ENCODE measurements around the gene PRDM16.

The PRDM16 gene

DNA sequence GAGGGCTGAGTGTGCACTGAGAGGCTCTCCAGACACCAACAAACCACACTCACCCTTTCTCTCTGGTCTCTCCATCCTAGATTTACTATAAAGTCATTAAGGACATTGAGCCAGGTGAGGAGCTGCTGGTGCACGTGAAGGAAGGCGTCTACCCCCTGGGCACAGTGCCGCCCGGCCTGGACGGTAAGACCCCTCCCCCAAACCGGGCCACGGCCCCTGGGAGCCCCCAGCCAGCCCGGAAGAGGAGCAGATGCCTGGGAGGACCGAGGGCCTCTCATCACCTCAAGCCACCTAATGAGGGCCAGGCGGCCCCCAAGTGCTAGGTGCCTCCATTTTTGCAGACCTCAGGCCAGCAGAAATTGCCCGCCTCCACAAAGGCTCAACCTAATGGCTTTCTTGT, 327.4 kb downstream of the PRDM16 start:
- no peak for DNase-seq (ENCODE audit: low read depth)

DNA sequence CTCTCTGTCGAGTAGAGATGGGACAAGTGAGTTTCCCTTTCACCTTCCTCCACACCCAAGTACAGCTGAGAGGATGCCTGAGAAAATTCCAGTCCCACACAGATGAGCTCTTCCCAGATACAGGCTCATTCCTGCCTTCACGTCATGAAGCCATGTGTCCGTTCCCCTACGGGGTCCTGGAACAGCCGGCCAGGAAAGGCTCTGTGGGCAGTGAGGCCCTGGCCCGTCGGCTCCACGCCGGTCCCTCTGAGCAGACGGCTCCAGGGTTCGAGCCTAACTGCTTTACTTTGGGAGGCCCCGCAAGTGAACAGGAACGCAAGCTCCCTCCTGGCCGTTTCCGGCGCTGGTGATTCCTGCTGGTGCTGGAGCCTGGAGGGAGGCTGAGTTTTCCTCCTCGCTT, 328.3 kb downstream of the PRDM16 start:
- DNase-seq (ENCODE audit: low read depth): no peak

DNA sequence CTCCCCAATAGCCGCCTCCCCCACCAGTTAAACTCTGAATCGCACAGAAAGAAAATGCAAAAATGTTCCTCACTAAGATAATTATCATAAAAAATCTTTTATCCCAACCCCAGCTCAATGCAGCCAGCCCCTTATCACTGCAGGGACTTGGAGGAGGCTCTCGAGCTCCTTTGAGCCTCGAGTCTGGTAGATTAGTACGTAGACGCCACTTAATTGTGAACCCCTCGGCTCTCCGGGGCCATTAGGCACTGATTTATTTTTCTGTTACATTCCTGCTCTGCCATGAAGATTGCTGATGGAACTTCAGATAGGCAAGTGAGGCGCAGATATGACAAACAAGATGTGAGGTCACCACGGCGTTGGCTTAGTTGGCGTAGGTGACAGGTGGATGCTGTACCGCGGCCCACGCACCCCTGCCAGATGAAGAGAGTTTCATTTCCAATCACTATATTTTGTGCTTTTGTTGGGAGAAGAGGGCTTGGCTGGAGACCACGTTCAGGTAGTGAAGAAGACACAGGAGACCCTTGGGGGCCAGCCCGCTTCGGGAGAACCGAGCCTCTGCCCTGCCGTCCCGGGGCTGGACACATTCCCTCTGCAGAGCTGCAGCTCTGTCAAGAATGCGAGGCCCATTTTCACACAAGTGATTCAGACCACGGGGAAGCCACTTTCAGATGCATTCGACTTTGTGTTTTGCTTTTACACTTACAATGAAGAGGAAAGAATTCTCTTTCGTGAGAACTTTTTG, 329.6 kb downstream of the PRDM16 start:
- no peak for DNase-seq (ENCODE audit: low read depth)

DNA sequence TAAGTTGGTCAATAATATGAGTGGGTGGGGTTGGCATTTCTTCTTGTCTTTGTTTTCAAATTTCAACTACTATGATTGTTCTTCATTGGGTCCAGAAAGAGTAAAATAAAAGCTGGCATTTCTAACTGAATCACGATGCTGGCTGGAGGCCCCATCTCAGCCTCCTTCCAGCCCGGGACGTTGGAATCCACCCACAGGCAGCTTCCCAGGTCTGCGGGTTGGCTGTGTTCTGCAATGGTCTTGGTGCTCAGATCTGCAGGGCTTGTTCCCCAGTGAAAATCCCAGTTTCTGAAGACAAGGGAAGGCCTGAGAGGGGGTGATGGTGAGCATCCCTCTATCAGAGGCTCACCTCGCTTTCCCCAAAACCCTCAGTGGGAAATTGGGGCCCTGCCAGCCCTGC, 330.7 kb downstream of the PRDM16 start:
- DNase-seq (ENCODE audit: low read depth): no peak

DNA sequence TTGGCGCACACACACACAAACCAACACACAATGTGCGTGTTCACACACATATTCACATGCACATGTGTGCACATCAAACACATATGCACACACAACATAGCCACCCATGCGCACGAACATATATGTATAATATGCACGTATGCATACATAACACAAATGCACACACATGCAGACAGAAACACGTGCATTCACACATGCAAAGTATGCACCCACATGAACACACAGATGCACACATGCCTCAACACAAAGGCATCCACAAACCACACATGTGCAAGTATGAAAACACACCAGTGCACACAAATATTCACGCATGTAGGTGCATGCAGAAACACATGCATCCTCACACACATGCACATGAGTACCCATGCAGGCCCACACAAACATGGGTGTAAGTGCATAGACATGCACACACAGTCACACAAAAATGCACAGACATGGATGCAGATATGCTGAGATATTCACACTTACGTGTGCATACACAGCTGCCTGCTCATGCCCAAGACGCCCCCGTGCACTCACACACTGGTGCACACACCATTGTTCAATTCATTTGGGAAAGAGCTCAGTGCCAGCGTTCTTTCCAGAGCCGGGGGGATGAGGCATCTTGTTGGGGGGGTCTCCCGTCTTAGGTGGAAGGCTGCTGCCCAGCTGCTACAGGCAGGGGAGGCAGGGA, 332.7 kb downstream of the PRDM16 start:
- no peak for DNase-seq (ENCODE audit: low read depth)

DNA sequence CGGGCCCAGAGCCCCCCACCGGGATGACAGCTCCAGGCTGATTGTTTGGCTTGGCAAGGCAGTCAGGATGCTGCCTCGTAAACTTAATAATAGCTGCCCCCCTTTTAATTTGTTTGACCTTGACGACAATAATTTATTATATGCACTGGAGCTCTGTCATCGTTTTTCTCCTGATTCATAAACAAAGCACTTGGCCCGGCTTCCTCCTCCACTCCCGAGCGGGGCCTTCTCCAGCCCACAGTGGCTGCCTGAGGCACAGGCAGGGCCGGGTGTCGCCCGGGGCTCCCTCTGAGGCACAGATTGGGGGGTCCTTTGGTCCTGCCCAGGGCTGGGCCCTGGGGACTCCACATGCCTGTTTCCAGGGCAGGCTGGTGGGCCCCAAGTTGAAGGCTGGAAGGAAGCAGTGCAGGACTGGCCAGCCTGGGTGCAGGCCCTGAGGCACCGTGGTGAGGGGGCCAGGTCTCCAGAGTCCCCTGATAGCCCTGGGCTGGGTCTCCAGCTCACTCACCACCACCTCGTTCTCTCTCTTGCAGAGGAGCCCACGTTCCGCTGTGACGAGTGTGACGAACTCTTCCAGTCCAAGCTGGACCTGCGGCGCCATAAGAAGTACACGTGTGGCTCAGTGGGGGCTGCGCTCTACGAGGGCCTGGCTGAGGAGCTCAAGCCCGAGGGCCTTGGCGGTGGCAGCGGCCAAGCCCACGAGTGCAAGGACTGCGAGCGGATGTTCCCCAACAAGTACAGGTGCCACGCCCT, 333.4 kb downstream of the PRDM16 start:
- DNase-seq (ENCODE audit: low read depth): no peak

DNA sequence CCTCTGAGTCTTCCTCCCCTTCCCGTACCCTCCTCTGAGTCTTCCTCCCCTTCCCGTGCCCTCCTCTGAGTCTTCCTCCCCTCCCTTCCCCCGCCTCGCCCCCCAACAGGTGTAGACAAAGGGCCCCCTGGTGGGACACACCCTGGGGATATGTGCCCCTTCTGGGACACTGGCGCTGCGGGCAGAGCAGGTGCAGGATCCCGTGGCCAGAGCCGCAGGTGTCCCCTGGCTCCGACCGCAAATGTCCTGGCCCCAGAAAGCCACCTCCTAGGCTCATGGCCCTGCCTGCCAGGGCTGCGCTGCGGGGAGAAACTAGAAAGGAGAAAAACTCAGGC, 334.0 kb downstream of the PRDM16 start:
- DNase-seq (ENCODE audit: low read depth): no peak

DNA sequence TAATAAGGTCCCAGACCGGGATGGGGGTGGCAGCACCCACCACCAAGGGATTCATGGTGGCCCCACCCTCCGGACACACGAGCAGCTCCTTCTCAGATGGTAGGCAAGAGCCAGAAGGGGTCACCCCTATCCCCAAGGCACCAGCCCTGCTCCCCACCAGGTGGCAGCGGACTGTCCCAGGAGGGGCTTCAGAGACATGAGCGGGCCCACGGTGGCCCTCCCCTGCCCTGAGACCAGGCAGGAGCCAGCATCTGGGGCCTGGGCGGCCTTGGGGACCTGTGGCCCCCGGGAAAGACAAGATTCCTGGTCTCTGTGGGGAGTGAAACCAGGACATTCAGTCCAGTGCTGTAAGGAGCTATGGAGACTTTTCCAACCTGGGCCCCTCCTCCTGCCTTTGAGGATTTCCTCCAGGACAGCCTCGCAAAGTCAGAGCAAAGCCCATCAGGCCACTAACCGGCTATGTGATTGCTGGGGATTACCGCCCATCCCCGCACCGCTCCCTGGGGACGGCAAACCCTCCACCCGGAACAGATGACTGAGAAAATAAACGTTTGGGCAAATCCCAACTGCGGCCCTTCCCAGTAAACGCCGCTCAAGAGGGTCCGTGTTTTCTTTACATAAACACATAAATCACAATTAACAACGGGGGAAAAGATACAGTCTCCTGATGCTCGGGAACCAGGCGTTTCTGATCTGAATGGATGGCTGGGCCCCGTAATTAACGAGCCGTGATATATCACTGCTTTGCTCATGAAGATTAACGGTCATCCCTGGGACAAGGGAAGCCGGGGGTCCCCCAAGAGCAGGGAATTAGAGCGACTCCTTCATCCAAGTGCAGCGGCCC, 334.6 kb downstream of the PRDM16 start:
- DNase-seq (ENCODE audit: low read depth): no peak

DNA sequence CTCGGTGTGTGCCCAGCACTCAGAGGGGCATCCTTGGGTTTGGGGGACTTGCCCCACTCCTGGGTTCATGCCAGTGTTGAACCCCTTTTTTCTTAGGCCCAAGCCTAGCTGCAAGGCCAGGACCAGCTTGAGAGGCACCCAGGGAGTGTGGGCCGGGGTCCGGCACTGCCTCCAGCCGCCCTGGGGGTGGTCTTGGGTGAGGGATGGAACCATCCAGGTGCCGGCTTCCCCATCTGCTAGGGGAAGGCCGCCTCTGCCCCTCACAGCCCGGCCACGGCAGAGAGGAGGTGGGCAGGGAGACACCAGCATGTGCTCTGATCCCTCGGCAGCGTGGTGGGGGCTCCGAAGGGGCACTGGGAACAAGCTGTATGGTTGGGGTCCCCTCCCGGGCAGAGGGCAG, 335.3 kb downstream of the PRDM16 start:
- DNase-seq (ENCODE audit: low read depth): no peak

DNA sequence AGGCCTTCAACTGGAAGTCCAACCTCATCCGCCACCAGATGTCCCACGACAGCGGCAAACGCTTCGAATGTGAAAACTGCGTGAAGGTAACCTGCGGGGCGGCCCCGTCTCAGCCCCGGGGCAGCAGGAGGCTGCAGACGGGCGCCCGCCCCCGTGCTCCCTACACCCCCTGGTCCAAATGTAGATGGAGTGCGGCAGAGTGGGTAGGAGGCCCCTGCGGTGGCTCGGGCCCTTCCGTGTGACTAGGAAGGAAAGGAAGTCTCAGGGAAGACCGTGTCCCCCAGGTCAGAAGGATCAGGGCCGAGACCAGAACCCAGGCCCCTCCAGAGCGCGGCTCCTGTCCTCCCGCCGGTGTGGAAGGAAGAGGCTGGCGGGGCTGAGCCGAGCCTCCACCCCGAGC, 335.8 kb downstream of the PRDM16 start:
- no peak for DNase-seq (ENCODE audit: low read depth)

DNA sequence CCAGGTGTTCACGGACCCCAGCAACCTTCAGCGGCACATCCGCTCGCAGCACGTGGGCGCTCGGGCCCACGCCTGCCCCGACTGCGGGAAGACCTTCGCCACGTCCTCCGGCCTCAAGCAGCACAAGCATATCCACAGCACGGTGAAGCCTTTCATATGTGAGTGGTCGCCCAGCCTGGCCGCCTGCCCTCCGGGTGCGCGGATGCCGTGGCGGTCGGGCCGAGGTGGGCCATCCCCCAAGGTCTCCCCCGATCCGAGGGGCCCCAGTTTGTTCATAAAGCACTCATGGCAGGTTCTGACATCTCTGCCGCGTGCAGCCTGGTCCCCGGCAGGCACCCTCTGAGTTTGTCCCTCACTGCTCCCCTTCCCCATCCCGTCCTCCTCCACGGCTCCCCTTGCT, 336.5 kb downstream of the PRDM16 start:
- DNase-seq (ENCODE audit: low read depth): no peak

DNA sequence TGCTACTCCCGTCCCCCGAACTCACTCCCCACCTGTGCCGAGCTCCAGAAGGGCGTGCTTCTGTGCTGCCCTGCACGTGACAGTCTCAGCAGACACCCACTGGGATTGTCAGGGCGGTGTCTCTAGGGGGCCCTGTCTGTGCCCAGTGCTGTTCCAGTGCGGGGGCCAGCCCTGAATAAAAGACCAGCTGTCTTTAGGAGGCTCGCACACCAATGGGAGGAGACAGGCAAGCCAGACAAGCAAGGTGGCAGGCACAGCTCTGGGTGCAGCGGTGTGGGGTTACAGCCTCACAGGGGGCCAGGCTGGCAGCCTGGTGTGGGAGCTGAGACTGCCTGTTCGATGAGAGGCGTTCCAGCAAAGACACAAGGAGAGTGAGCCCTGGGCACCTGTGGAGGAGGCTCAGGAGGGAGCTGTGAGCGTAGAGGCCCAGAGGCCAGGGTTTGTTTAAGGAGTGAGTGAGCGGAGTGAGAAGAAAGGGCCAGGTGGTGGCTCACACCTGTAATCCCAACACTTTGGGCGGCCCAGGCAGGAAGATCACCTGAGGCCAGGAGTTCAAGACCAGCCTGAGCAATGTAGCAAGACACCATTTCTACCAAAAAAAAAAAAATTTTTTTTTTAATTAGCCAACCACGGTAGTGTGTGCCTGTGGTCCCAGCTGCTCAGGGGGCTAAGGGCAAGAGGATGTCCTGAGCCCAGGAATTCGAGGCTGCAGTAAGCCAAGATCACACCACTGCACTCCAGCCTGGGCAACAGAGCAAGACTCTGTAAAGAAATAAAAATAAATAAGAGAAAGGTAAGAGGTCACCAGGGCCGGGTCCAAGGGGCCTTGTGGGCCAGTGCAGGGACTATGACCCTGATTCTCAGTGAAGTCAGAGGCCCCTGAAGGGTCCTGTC, 337.2 kb downstream of the PRDM16 start:
- DNase-seq (ENCODE audit: low read depth): no peak

DNA sequence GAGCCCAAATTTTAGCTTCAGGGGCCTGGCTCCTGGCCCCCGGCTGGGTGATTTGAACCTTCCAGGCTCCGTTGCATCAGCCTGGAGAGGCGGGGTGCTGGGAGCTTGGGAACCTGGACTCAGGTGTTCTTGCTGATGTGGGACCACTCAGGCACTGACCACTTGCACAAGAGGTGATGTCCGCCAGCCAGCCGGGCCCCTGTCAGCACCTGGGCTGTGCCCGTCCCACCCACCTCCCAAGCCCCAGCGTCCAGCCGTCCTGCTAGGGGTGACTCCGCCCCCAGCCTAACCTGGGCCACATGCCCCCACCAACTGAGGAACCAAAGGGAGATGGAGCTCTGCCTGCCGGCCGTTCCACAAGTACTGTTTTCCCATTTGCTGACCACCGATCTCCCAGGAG, 338.0 kb downstream of the PRDM16 start:
- no peak for DNase-seq (ENCODE audit: low read depth)

DNA sequence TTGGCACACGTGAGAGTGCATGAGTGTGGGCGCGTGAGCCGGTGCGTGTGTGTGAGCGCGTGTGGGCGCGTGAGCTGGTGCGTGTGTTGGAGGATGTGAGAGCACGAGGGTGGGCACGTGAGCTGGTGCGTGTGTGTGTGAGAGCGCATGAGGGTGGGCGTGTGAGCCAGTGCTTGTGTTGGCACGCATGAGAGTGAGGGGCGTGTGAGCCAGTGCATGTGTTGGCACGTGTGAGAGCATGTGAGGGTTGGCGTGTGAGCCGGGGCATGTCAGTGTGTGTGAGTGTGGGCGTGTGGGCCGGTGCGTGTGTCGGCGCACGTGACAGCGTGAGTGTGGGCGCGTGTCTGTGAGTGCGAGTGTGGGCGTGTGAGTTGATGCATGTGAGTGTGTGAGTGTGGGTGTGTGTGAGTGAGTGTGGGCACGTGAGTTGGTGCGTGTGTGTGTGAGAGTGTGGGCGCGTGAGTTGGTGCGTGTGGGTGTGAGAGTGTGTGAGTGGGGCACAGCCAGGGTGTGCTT, 339.8 kb downstream of the PRDM16 start:
- no peak for DNase-seq (ENCODE audit: low read depth)

DNA sequence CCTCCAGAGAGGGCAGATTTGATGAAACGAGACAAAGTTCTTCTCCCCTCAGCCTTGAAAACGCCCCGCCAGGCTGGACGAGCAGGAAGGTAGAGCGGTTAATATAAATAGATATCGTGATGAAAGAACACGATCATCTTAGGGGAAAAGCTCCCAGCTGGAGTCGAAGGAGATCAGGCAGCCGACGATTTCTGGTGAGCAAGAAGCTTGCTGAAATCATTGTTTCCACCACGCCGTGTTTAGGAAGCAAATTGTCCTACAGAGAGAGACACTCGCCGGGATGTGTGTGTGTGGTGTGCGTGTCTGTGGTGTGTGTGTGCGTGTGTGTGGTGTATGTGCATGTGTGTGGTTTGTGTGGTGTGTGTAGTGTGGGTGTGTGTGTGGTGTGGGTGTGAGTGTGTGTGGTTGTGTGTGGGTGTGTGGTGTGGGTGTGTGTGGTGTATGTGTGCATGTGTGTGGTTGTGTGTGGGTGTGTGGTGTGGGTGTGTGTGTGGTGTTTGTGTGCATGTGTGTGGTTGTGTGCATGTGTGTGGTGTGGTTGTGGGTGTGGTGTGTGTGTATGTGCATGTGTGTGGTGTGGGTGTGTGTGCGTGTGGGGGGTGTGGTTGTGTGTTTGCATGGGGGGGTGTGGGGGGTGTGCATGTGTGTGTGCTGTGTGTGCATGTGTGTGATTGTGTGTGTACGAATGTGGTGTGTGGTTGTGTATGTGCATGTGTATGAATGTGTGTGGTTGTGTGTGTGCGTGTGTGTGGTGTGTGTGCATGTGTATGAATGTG, 340.6 kb downstream of the PRDM16 start:
- no peak for DNase-seq (ENCODE audit: low read depth)

DNA sequence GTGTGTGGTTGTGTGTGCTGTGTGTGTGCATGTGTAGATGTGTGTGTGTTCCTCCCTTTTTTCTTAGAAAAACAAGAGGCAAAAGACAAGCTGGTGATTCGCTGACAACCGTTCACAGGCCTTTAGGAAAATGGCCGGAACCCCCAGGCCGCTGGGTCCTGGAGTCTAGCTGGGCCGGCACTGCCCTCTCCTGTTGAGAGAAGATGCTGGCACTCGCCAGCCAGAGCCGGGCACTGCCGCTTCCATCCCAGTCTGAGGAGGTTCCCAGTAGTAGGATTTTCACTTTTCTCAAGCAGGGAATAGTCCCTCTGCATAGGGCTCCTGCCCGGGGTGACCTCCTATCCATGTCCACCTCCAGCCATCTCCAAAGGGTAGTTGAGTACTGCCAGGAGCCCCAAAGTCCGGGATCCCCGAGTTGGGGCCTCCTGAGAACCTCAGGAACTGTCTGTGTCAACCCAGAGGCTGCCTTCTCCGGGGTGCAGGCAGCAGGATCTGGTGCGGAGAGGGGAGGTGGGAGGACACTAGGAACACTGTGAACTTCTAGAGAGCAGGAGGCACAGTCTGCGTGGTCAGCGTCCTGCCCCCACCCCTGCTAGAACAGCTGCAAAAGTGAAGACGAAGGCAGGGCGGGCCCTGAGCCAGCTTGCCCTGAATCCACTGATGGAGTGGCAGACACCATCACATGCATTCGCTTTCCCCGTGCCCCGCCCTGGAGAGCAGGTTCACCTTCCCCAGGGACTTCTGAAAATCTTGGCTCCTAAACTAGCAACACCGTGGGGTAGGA, 341.3 kb downstream of the PRDM16 start:
- no peak for DNase-seq (ENCODE audit: low read depth)

DNA sequence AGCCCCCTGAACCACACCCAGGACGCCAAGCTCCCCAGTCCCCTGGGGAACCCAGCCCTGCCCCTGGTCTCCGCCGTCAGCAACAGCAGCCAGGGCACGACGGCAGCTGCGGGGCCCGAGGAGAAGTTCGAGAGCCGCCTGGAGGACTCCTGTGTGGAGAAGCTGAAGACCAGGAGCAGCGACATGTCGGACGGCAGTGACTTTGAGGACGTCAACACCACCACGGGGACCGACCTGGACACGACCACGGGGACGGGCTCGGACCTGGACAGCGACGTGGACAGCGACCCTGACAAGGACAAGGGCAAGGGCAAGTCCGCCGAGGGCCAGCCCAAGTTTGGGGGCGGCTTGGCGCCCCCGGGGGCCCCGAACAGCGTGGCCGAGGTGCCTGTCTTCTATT, 342.8 kb downstream of the PRDM16 start:
- no peak for DNase-seq (ENCODE audit: low read depth)

DNA sequence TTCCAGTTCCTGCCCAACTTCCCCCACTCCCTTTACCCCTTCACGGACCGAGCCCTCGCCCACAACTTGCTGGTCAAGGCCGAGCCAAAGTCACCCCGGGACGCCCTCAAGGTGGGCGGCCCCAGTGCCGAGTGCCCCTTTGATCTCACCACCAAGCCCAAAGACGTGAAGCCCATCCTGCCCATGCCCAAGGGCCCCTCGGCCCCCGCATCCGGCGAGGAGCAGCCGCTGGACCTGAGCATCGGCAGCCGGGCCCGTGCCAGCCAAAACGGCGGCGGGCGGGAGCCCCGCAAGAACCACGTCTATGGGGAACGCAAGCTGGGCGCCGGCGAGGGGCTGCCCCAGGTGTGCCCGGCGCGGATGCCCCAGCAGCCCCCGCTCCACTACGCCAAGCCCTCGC, 343.4 kb downstream of the PRDM16 start:
- no peak for DNase-seq (ENCODE audit: low read depth)

DNA sequence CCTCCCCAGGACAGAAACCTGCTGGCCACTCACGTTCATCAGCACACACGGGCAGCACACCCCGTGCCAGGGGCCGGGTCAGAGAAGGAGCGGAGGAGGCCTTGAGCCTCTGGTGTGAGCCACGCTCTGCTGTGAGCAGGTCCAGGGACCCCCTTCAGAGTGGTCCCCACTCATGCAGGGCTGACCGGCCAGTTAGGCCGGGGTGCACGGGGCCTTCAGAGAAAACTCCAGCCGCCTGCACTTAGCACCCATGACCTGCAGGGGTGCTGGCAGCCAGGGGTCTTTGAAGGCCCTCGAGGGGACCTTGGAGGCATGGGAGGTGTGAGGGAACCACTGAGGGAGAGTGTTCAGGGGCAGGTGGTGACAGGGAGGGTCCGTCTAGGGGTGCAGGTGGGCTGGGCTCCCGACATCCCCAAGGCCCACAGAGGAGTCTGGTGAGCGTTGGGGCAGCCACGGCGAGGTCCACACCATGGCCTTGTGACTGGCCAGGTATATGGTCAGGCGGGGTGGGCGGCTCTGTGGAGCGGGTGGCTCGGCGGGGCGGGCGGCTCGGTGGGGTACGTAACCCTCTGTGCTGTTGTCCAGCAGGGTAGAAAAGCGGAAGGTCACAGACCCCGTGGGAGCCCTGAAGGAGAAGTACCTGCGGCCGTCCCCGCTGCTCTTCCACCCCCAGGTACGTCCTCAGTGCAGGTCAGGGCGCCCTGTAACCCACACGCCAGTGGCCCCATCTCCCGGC, 345.1 kb downstream of the PRDM16 start:
- no peak for DNase-seq (ENCODE audit: low read depth)
